ACHN (cell line): ENCODE measurements around the gene RFX8.

Source experiments
- DNase-seq: peaks from one replicate; pipeline ENCODE4 v3.0.0-alpha.2; 2015
- in situ Hi-C: cut with HindIII; loops from 2 replicates; pipeline ENCODE4 v1.10.0; 2017; ENCODE audit warnings: low sequenced_read_pairs, low pct_ligation_motif_present, low pct_unique_long_range_greater_than_20kb

The RFX8 gene

GRCh38 chr2:101399021-101399799 is 75.7 kb downstream of the RFX8 start:
- in situ Hi-C loops: no loop called here
- no peak for DNase-seq

GRCh38 chr2:101398116-101398821 is 76.6 kb downstream of the RFX8 start:
- no peak for DNase-seq
- in situ Hi-C loops: no loop called here

GRCh38 chr2:101396316-101396717 is 78.6 kb downstream of the RFX8 start:
- in situ Hi-C loops: no loop called here
- peak; percentile 81 for DNase-seq

- in situ Hi-C loops: no loop called here
Observed at GRCh38 chr2:101395545-101396315, 79.2 kb downstream of the RFX8 start.

GRCh38 chr2:101388232-101388631 is 86.7 kb downstream of the RFX8 start:
- in situ Hi-C loops: no loop called here
- DNase-seq: peak; percentile 40

More at GRCh38 chr2:101395545-101396315, 79.2 kb downstream of the RFX8 start:
- DNase-seq: peak; percentile 17

- in situ Hi-C loops: no loop called here
- DNase-seq: peak; percentile 74
Observed at GRCh38 chr2:101387151-101387834, 87.6 kb downstream of the RFX8 start, which contains the start of gene CREG2. CREG2 (minus strand) TSS chr2:101387503; CDS start chr2:101387457, 46 bp downstream.

- DNase-seq: no peak
- in situ Hi-C loops: no loop called here
Observed at GRCh38 chr2:101386599-101387150, 88.2 kb downstream of the RFX8 start.

- in situ Hi-C loops: no loop called here
Observed at GRCh38 chr2:101383016-101383541, 91.8 kb downstream of the RFX8 start.

GRCh38 chr2:101382442-101382841 is 92.5 kb downstream of the RFX8 start:
- no peak for DNase-seq
- in situ Hi-C loops: no loop called here

More at GRCh38 chr2:101383016-101383541, 91.8 kb downstream of the RFX8 start:
- no peak for DNase-seq

- peak; percentile 83 for DNase-seq
- in situ Hi-C loops: no loop called here
Observed at GRCh38 chr2:101380376-101380775, 94.5 kb downstream of the RFX8 start.

- no peak for DNase-seq
- in situ Hi-C loops: no loop called here
Observed at GRCh38 chr2:101379091-101379490, 95.8 kb downstream of the RFX8 start.

GRCh38 chr2:101375653-101376052 is 99.3 kb downstream of the RFX8 start:
- in situ Hi-C loops: no loop called here
- no peak for DNase-seq

- in situ Hi-C loops: no loop called here
- no peak for DNase-seq
Observed at GRCh38 chr2:101374821-101375561, 99.9 kb downstream of the RFX8 start.

GRCh38 chr2:101372792-101373191 is 102.1 kb downstream of the RFX8 start:
- in situ Hi-C loops: no loop called here
- no peak for DNase-seq

GRCh38 chr2:101371636-101372035 is 103.3 kb downstream of the RFX8 start:
- DNase-seq: no peak
- in situ Hi-C loops: no loop called here

- in situ Hi-C loops: no loop called here
Observed at GRCh38 chr2:101369100-101369499, 105.8 kb downstream of the RFX8 start.

GRCh38 chr2:101368376-101368775 is 106.5 kb downstream of the RFX8 start:
- DNase-seq: no peak
- in situ Hi-C loops: no loop called here

More at GRCh38 chr2:101369100-101369499, 105.8 kb downstream of the RFX8 start:
- DNase-seq: no peak
